C4-2B (cell line): ENCODE measurements around the gene CHRNB2.

Source experiments
- CTCF ChIP-seq: fragments of 450-650 bp; conservative IDR thresholded peaks from 2 replicates; pipeline ENCODE4 v1.5.1; 2017; ENCODE audit warnings: mild to moderate bottlenecking
- ZFX ChIP-seq: fragments of 450-650 bp; IDR thresholded peaks from 2 replicates; pipeline ENCODE4 v1.6.1; 2017

- TF ChIP-seq CTCF (no peak), ZFX (no peak)
Measured at GRCh38 chr1:154565876-154566275, 1.7 kb upstream of the CHRNB2 start.
